Mesenchymal stem cell (in vitro differentiated cells and primary cell): ENCODE data around the gene GSTA4.

Source experiments
- DNase-seq: peaks from one replicate; pipeline ENCODE4 v3.0.0-alpha.2; 2013
- H2AFZ ChIP-seq: one replicate; pipeline ENCODE4 v1.6.1; 2013; ENCODE audit warnings: low read depth, mild to moderate bottlenecking, control low read depth, inconsistent platforms, low read length, moderate library complexity
- H2AK5ac ChIP-seq: 2 replicates; pipeline ENCODE4 v1.6.1; 2013; ENCODE audit warnings: low read length, moderate library complexity, mild to moderate bottlenecking, inconsistent platforms; ENCODE audit not compliant: severe bottlenecking
- H2BK120ac ChIP-seq: one replicate; pipeline ENCODE4 v1.6.1; 2013; ENCODE audit warnings: low read depth, mild to moderate bottlenecking, inconsistent platforms, low read length, moderate library complexity
- H2BK12ac ChIP-seq, 2 experiments: one replicate each; pipeline ENCODE4 v1.6.1; 2013; ENCODE audit warnings: inconsistent platforms in 2 of 2, low read length in 2 of 2, mild to moderate bottlenecking in 2 of 2, moderate library complexity in 2 of 2, control low read depth in 1 of 2
- H2BK15ac ChIP-seq: one replicate; pipeline ENCODE4 v1.6.1; 2013; ENCODE audit warnings: mild to moderate bottlenecking, low read depth, inconsistent platforms; ENCODE audit not compliant: poor library complexity, severe bottlenecking
- H2BK5ac ChIP-seq: 2 replicates; pipeline ENCODE4 v1.6.1; 2013; ENCODE audit warnings: low read depth, mild to moderate bottlenecking, low read length, control low read depth, inconsistent platforms; ENCODE audit not compliant: poor library complexity, severe bottlenecking
- H3K14ac ChIP-seq, 2 experiments: one replicate each; pipeline ENCODE4 v1.6.1; 2013; ENCODE audit warnings: inconsistent platforms in 2 of 2, low read length in 2 of 2, control low read depth in 1 of 2, mild to moderate bottlenecking in 1 of 2, moderate library complexity in 1 of 2
- H3K18ac ChIP-seq, 2 experiments: one replicate each; pipeline ENCODE4 v1.6.1; 2013; ENCODE audit warnings: inconsistent platforms in 2 of 2, low read length in 2 of 2, control low read depth in 1 of 2, low read depth in 1 of 2, mild to moderate bottlenecking in 1 of 2
- H3K23ac ChIP-seq, 2 experiments: one replicate each; pipeline ENCODE4 v1.6.1; 2013; ENCODE audit warnings: inconsistent platforms in 2 of 2, low read length in 2 of 2, mild to moderate bottlenecking in 2 of 2, moderate library complexity in 2 of 2, control low read depth in 1 of 2
- H3K27ac ChIP-seq: 2 replicates; pipeline ENCODE4 v1.5.1; 2013; ENCODE audit warnings: mild to moderate bottlenecking, moderate library complexity, low read length, control low read depth, inconsistent platforms; ENCODE audit not compliant: poor library complexity, severe bottlenecking
- H3K27me3 ChIP-seq, 2 experiments: 2 replicates each; pipeline versions ENCODE4 v1.6.1 to v1.7.0; 2013; ENCODE audit warnings: low read length in 2 of 2, mild to moderate bottlenecking in 2 of 2, moderate library complexity in 2 of 2, control low read depth in 1 of 2, inconsistent platforms in 1 of 2; ENCODE audit not compliant: control insufficient read depth in 1 of 2, insufficient read depth in 1 of 2
- H3K36me3 ChIP-seq, 2 experiments: 2 replicates each; pipeline versions ENCODE4 v1.6.1 to v1.7.0; 2013; ENCODE audit warnings: low read length in 2 of 2, control low read depth in 1 of 2, inconsistent platforms in 1 of 2, low read depth in 1 of 2, mild to moderate bottlenecking in 1 of 2; ENCODE audit not compliant: insufficient read depth in 2 of 2, control insufficient read depth in 1 of 2
- H3K4ac ChIP-seq, 2 experiments: one replicate each; pipeline ENCODE4 v1.6.1; 2013; ENCODE audit warnings: inconsistent platforms in 2 of 2, low read length in 2 of 2, mild to moderate bottlenecking in 2 of 2, moderate library complexity in 2 of 2, control low read depth in 1 of 2, low read depth in 1 of 2
- H3K4me1 ChIP-seq: 2 replicates; pipeline ENCODE4 v1.6.1; 2013; ENCODE audit warnings: low read depth, low read length, control low read depth; ENCODE audit not compliant: control insufficient read depth, insufficient read depth
- H3K4me2 ChIP-seq: 2 replicates; pipeline ENCODE4 v1.6.1; 2013; ENCODE audit warnings: low read length, mild to moderate bottlenecking, inconsistent platforms; ENCODE audit not compliant: poor library complexity, severe bottlenecking
- H3K4me3 ChIP-seq, 2 experiments: 2 replicates each; pipeline versions ENCODE4 v1.5.1 to v1.7.0; 2013; ENCODE audit warnings: low read length in 2 of 2, mild to moderate bottlenecking in 2 of 2, control low read depth in 1 of 2, low read depth in 1 of 2; ENCODE audit not compliant: insufficient read depth in 1 of 2
- H3K79me1 ChIP-seq: replicated peaks from 2 replicates; pipeline ENCODE4 v1.6.1; 2013; ENCODE audit warnings: mild to moderate bottlenecking, control low read depth, low read length, inconsistent platforms; ENCODE audit not compliant: poor library complexity, severe bottlenecking
- H3K9ac ChIP-seq: 2 replicates; pipeline ENCODE4 v1.7.0; 2013; ENCODE audit warnings: mild to moderate bottlenecking, low read length, moderate library complexity
- H3K9me3 ChIP-seq: 2 replicates; pipeline ENCODE4 v1.7.0; 2013; ENCODE audit warnings: mild to moderate bottlenecking, low read length; ENCODE audit not compliant: control insufficient read depth
- H4K8ac ChIP-seq: one replicate; pipeline ENCODE4 v1.6.1; 2013; ENCODE audit warnings: inconsistent platforms, mild to moderate bottlenecking, low read length, moderate library complexity
- H4K91ac ChIP-seq: one replicate; pipeline ENCODE4 v1.6.1; 2013; ENCODE audit warnings: mild to moderate bottlenecking, low read length, inconsistent platforms
- WGBS: methylation state at CpG from one replicate; pipeline ENCODE4 v1.1.7; 2013; ENCODE audit warnings: mixed read lengths; 5-methylcytosine and 5-hydroxymethylcytosine counted together

Gene GSTA4

DNA sequence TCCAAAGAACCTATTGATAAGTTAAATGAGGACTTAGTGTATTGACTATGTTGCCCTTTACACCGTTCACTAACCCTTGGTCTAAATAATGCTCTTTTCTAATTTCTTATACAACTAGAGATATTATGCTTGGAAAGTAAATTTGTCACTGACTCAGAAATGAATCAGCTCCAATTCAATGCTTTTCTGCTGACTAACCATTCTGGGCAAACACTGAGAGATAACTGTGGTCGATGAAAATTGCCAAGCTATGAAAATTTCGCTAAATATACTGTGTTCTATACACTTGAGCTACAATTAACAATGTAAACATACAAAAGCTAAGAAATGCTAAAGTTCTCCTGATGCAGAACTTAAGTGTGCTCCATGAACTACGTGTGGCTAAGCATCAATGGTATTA, 47.0 kb upstream of the GSTA4 start:
- Histone ChIP-seq H2BK5ac (no peak overlapping the region), H3K14ac (no peak overlapping the region), H2AFZ (no peak overlapping the region), H3K4me3 (peak overlapping the region in 1 of 2 experiments; percentile 41), H2AK5ac (no peak overlapping the region), H3K9me3 (no peaks in the 10 kb centered on the region), H3K4me1 (peaks cover 8% of the 10 kb centered on the region), H3K79me1 (peaks cover 15% of the 10 kb centered on the region), H3K36me3 (peaks cover 5 to 36% of the 10 kb centered on the region in 2 experiments), H3K27ac (peak overlapping the region; percentile 95), H3K27me3 (no peaks in the 10 kb centered on the region), H3K4ac (no peak overlapping the region), H2BK15ac (no peak overlapping the region), H4K91ac (no peak overlapping the region), H4K8ac (no peak overlapping the region), H2BK120ac (no peak overlapping the region), H3K9ac (peak overlapping the region; percentile 72), H3K18ac (no peak overlapping the region), H3K23ac (no peak overlapping the region), H3K4me2 (no peak overlapping the region), H2BK12ac (no peak overlapping the region)
- WGBS, result 0% methylated on average over 1 of the region's 4 CpGs
- DNase-seq, result peak; percentile 88

DNA sequence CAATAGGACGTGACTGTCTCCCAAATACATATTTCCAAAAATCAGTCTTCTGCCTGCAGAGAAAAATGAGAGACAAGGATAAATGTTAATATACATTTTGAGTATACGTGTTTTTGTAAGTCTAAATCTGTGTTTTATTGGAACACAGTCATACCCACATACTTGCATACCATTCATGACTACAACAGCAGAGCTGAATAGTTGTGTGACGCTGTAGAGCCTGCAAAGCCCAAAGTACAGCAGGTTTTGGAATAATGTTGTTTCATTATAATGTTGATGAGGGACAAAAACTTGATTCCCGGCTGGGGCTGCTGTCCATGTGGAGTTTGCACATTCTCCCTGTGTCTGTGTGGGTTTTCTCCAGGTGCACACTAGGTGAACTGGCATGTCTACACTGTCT, 46.3 kb upstream of the GSTA4 start:
- Histone ChIP-seq H3K4me3 (peak overlapping the region in 1 of 2 experiments; percentile 45), H2BK5ac (peak overlapping the region; percentile 71), H3K9ac (peak overlapping the region; percentile 43), H3K4ac (no peak overlapping the region), H3K18ac (peak overlapping the region in 1 of 2 experiments; percentile 70), H3K27me3 (no peaks in the 10 kb centered on the region), H2AFZ (no peak overlapping the region), H3K4me2 (peak overlapping the region; percentile 36), H3K27ac (peak overlapping the region; percentile 90), H3K23ac (no peak overlapping the region), H2AK5ac (peak overlapping the region; percentile 25), H4K91ac (peak overlapping the region; percentile 57), H3K4me1 (peaks cover 8% of the 10 kb centered on the region), H3K9me3 (no peaks in the 10 kb centered on the region), H3K36me3 (peaks cover 5 to 39% of the 10 kb centered on the region in 2 experiments), H3K79me1 (peaks cover 13% of the 10 kb centered on the region), H2BK12ac (peak overlapping the region; percentile 85 to 98), H3K14ac (peak overlapping the region in 1 of 2 experiments; percentile 92), H4K8ac (peak overlapping the region; percentile 66), H2BK15ac (no peak overlapping the region), H2BK120ac (peak overlapping the region; percentile 40)
- DNase-seq, result peak; percentile 31
- WGBS, result 50% methylated on average over 2 of the region's 4 CpGs

DNA sequence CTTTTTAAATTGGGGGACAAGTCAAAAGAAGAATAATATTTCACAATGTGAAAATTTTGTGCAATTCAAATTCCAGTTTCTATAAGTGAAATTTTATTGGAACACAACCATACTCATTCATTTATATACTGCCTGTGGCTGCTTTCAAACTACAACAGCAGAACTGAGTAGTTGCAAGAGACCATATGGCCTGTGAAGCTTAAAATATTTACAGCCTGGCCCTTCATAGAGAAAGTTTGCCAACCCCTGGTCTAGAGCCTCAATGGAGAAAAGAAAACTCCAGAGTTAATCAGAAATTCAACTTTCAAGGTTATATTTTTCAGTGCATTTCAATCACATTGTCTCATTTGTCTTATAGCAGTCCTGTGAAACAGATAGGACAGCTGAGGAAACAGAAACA, 43.5 kb upstream of the GSTA4 start:
- H3K4me1 ChIP-seq, result peaks cover 10% of the 10 kb centered on the region
- no peak for DNase-seq
- H2BK15ac ChIP-seq, result no peak overlapping the region
- H3K9ac ChIP-seq, result no peak overlapping the region
- no peak overlapping the region for H3K4ac ChIP-seq
- H2AK5ac ChIP-seq, result no peak overlapping the region
- H2BK5ac ChIP-seq, result no peak overlapping the region
- no peak overlapping the region for H3K27ac ChIP-seq
- no peak overlapping the region for H3K18ac ChIP-seq
- H3K36me3 ChIP-seq, result peaks cover 14 to 55% of the 10 kb centered on the region in 2 experiments
- H3K14ac ChIP-seq, result no peak overlapping the region
- no peak overlapping the region for H4K8ac ChIP-seq
- no peak overlapping the region for H2BK120ac ChIP-seq
- no peak overlapping the region for H3K4me2 ChIP-seq
- no peak overlapping the region for H2AFZ ChIP-seq
- peaks cover 17% of the 10 kb centered on the region for H3K79me1 ChIP-seq
- no peak overlapping the region for H4K91ac ChIP-seq
- H3K4me3 ChIP-seq, result no peak overlapping the region
- H2BK12ac ChIP-seq, result no peak overlapping the region
- H3K23ac ChIP-seq, result no peak overlapping the region
- no peaks in the 10 kb centered on the region for H3K27me3 ChIP-seq
- no peaks in the 10 kb centered on the region for H3K9me3 ChIP-seq

DNA sequence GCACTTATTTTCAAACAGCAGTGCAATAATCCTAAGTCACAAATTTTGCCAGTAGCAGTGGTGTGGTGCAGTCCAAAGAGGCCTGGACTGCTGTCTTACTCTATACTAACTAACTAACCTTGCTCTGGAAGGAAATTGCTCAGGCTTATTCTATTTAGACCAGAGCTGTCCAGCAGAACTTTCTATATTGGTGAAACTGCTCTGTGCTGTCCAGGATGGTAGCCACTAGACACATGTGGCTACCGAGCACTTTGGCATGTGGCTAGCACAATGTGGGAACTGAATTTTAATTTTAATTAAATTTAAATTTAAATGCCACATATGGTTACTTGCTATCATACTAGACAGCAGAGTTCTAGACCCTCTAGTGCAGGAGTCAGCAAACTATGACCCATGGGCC, 43.1 kb upstream of the GSTA4 start:
- Histone ChIP-seq H3K27me3 (no peaks in the 10 kb centered on the region), H3K9ac (no peak overlapping the region), H3K4me1 (peaks cover 10% of the 10 kb centered on the region), H3K36me3 (peaks cover 14 to 55% of the 10 kb centered on the region in 2 experiments), H3K4me2 (no peak overlapping the region), H3K79me1 (peaks cover 17% of the 10 kb centered on the region), H3K4me3 (no peak overlapping the region), H2BK120ac (no peak overlapping the region), H4K8ac (no peak overlapping the region), H2BK12ac (no peak overlapping the region), H3K23ac (no peak overlapping the region), H3K14ac (no peak overlapping the region), H3K4ac (no peak overlapping the region), H3K27ac (no peak overlapping the region), H2BK5ac (no peak overlapping the region), H4K91ac (no peak overlapping the region), H2BK15ac (no peak overlapping the region), H2AFZ (no peak overlapping the region), H2AK5ac (no peak overlapping the region), H3K18ac (no peak overlapping the region), H3K9me3 (no peaks in the 10 kb centered on the region)
- no CpG with 5 or more reads among the region's 1 CpG for WGBS
- DNase-seq, result peak; percentile 21
